Measurements from ENCODE around the gene NPBWR2.

DNA sequence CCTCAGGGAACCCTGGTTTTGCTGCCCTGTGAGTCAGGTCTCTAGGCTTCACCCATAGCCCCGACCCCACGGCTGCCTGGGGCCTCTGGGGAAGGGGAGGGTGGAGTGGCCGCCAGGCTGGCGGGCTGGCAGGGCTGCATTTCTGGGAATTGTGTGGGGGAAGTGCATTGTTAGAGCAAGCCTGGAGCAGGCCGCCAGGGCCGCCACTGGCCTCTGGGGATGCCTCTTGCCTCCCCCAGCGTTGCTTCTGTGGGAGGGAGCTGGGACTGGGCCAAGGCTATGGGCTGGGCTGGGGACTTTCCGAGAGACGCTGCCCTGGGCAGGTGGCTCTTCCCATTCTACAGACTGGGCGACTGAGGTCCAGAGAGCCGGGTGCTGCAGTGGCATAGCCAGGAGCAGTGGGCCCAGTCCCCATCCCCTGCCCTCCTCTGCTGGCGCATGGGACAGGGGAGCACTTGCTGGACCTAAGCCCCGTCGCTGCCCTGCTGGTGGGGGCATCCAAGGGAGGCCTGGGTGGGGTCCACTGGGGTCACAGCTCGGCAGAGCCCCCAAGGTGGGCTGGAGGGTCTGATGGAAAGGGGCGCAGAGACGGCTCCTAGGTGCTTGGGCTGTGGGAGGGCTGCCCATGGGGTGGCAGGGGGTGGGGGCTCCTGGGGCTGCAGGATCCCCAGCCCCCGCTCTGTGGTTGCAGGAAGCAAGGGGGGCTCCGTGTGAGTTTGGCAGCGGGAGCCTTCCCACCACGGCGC lies 51.3 kb downstream of the NPBWR2 start:
- TF ChIP-seq CTCF (IDR thresholded peaks at IDR 0.05) (no peak), POLR2A (IDR thresholded peaks at IDR 0.05) (no peak)
